Fibroblast of lung (primary cell): ENCODE results near the gene AP3D1. TPM values are rescaled to one million over a fixed set of nuclear protein-coding genes. Genes with fewer than 3 reads are reported as not detected.

Experiments used
- DNase-seq, 2 donors: peaks; one replicate each; pipeline versions ENCODE4 v3.0.0 to v3.0.0-alpha.2; 2010; ENCODE audit warnings: low read depth in 2 of 2
- H2AFZ ChIP-seq: 2 replicates; pipeline ENCODE4 v1.5.1; 2012; ENCODE audit warnings: low read length, control low read depth, inconsistent platforms
- H3K27ac ChIP-seq: 2 replicates; pipeline ENCODE4 v1.5.1; 2011; ENCODE audit warnings: low read length, control low read depth; ENCODE audit not compliant: insufficient read depth
- H3K27me3 ChIP-seq: 2 replicates; pipeline ENCODE4 v1.5.1; 2011; ENCODE audit warnings: mild to moderate bottlenecking, low read length; ENCODE audit not compliant: control insufficient read depth, insufficient read depth
- H3K36me3 ChIP-seq: 2 replicates; pipeline ENCODE4 v1.5.1; 2011; ENCODE audit warnings: low read length; ENCODE audit not compliant: control insufficient read depth, insufficient read depth
- H3K4me1 ChIP-seq: 2 replicates; pipeline ENCODE4 v1.5.1; 2011; ENCODE audit warnings: low read length; ENCODE audit not compliant: control insufficient read depth, insufficient read depth; ENCODE audit errors: extremely low read depth
- H3K4me2 ChIP-seq: 2 replicates; pipeline ENCODE4 v1.5.1; 2011; ENCODE audit warnings: low read length, control low read depth; ENCODE audit not compliant: insufficient read depth; ENCODE audit errors: extremely low read depth
- H3K4me3 ChIP-seq, 4 experiments: fragments of 200-600 bp in 1 of 4; sonication (generic) in 1 of 4; replicated peaks in 1 of 4; 2 replicates each; pipeline ENCODE4 v1.5.1; 2011 to 2016; ENCODE audit warnings: low read length in 4 of 4, low read depth in 3 of 4, mild to moderate bottlenecking in 3 of 4, control low read depth in 2 of 4, inconsistent platforms in 1 of 4, mixed read lengths in 1 of 4; ENCODE audit not compliant: insufficient read depth in 1 of 4; ENCODE audit errors: control extremely low read depth in 1 of 4
- H3K79me2 ChIP-seq: 2 replicates; pipeline ENCODE4 v1.5.1; 2012; ENCODE audit warnings: mild to moderate bottlenecking, low read length, inconsistent platforms; ENCODE audit not compliant: control insufficient read depth, insufficient read depth
- H3K9ac ChIP-seq: 2 replicates; pipeline ENCODE4 v1.5.1; 2011; ENCODE audit warnings: mild to moderate bottlenecking, low read length, control low read depth; ENCODE audit not compliant: insufficient read depth
- H3K9me3 ChIP-seq: 2 replicates; pipeline ENCODE4 v1.5.1; 2012; ENCODE audit warnings: low read depth, low read length; ENCODE audit not compliant: control insufficient read depth, insufficient read depth
- H4K20me1 ChIP-seq: 2 replicates; pipeline ENCODE4 v1.5.1; 2011; ENCODE audit warnings: low read length; ENCODE audit not compliant: control insufficient read depth, insufficient read depth; ENCODE audit errors: extremely low read depth
- EZH2 ChIP-seq: IDR thresholded peaks from 2 replicates; pipeline ENCODE4 v1.5.1; 2012; ENCODE audit warnings: low read length, control low read depth, mild to moderate bottlenecking; ENCODE audit errors: missing control alignments
- polyA plus RNA-seq, 2 donors: library from polyadenylated mRNA; depleted of rRNA in 1 of 2; stranded (reverse) in 1 of 2; unstranded in 1 of 2; fragments of >200 nt; gene quantifications; 2 replicates each; pipeline ENCODE4 v1.2.1, GENCODE V29; 2011 to 2012; ENCODE audit warnings: missing spikeins in 1 of 2
- total RNA-seq: library from RNA; depleted of rRNA; stranded (reverse); fragments of >200 nt; gene quantifications from 2 replicates; pipeline ENCODE4 v1.2.1, GENCODE V29; 2014
- TF ChIP-seq, protein P1 (sequence below), 2 donors: IDR thresholded peaks in 1 of 2; conservative IDR thresholded peaks in 1 of 2; 1 replicate in 1 of 2; 2 replicates in 1 of 2; pipeline ENCODE4 v1.5.1; 2011 to 2012; ENCODE audit warnings: low read length in 2 of 2, control low read depth in 1 of 2, inconsistent platforms in 1 of 2, low read depth in 1 of 2, mild to moderate bottlenecking in 1 of 2

The AP3D1 gene
- total and polyA plus RNA-seq, 2 donors (not counting 1 experiment from before 2014, with no cell fraction given), result 68.0 to 99.9 TPM

DNA sequence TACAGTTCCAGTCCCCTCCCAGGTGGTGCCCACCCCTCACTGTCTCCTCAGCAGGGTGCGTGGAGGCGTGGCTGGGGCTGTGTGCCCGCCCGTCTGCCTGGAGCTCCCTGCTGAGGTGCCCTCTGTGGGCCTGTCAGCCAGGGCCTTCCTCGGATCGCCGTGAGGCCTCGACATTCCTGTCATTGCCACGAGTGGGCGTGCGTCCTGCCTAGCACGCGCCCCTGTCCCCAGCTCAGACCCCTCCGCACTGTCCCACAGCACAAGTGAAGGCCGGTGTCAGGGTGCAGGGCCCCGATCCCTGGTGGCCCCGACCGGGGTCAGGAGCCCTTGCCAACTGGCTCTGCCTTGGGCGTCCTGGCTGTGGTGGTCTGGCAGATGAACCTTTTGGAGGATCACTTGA, 44.5 kb upstream of the AP3D1 start:
- H3K36me3 ChIP-seq, result peaks cover 38% of the 10 kb centered on the region
- H3K9me3 ChIP-seq, result no peaks in the 10 kb centered on the region
- peaks cover 78% of the 10 kb centered on the region for H3K79me2 ChIP-seq
- H3K4me3 ChIP-seq, result no peak overlapping the region
- DNase-seq, result no peak
- H3K4me1 ChIP-seq, result no peaks in the 10 kb centered on the region
- no peak overlapping the region for H3K4me2 ChIP-seq
- no peaks in the 10 kb centered on the region for H3K27me3 ChIP-seq
- H3K27ac ChIP-seq, result no peak overlapping the region
- TF ChIP-seq, protein P1, sequence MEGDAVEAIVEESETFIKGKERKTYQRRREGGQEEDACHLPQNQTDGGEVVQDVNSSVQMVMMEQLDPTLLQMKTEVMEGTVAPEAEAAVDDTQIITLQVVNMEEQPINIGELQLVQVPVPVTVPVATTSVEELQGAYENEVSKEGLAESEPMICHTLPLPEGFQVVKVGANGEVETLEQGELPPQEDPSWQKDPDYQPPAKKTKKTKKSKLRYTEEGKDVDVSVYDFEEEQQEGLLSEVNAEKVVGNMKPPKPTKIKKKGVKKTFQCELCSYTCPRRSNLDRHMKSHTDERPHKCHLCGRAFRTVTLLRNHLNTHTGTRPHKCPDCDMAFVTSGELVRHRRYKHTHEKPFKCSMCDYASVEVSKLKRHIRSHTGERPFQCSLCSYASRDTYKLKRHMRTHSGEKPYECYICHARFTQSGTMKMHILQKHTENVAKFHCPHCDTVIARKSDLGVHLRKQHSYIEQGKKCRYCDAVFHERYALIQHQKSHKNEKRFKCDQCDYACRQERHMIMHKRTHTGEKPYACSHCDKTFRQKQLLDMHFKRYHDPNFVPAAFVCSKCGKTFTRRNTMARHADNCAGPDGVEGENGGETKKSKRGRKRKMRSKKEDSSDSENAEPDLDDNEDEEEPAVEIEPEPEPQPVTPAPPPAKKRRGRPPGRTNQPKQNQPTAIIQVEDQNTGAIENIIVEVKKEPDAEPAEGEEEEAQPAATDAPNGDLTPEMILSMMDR (conservative IDR thresholded peaks at IDR 0.05 in 1 of 2, IDR thresholded peaks at IDR 0.05 in 1 of 2; ENCODE audit: low read depth in 1 of 2, low read length in 2 of 2), result no peak
- no peak for TF ChIP-seq EZH2
- no peak overlapping the region for H2AFZ ChIP-seq
- H3K9ac ChIP-seq, result no peak overlapping the region
- H4K20me1 ChIP-seq, result no peaks in the 10 kb centered on the region

DNA sequence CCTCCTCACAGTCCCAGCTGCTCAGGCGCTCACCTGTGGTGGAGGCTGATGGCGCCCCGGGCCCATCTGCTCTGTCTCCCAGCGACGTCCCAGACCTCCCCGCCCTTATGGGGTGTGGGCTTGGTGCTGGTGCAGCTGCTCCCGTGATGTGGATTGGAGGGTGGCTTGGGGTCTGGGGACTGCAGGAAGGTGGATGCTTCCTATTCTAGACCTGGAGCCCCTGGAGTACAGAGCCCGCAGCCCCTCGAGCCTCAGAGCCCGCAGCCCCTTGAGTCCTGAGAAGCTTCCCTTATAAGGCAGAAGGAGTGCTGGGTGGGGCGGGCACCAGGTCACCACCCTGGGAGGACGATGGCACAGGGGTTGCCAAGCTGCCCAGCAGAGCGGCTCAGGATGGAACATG, 44.0 kb upstream of the AP3D1 start:
- Histone ChIP-seq H3K4me2 (no peak overlapping the region), H3K4me3 (no peak overlapping the region), H3K27me3 (no peaks in the 10 kb centered on the region), H3K27ac (no peak overlapping the region), H4K20me1 (no peaks in the 10 kb centered on the region), H3K9ac (no peak overlapping the region), H3K79me2 (peaks cover 80% of the 10 kb centered on the region), H3K9me3 (no peaks in the 10 kb centered on the region), H3K4me1 (no peaks in the 10 kb centered on the region), H3K36me3 (peaks cover 40% of the 10 kb centered on the region), H2AFZ (no peak overlapping the region)
- no peak for DNase-seq
- no peak for TF ChIP-seq EZH2
- TF ChIP-seq, protein P1 (conservative IDR thresholded peaks at IDR 0.05 in 1 of 2, IDR thresholded peaks at IDR 0.05 in 1 of 2; ENCODE audit: low read depth in 1 of 2, low read length in 2 of 2), result no peak

DNA sequence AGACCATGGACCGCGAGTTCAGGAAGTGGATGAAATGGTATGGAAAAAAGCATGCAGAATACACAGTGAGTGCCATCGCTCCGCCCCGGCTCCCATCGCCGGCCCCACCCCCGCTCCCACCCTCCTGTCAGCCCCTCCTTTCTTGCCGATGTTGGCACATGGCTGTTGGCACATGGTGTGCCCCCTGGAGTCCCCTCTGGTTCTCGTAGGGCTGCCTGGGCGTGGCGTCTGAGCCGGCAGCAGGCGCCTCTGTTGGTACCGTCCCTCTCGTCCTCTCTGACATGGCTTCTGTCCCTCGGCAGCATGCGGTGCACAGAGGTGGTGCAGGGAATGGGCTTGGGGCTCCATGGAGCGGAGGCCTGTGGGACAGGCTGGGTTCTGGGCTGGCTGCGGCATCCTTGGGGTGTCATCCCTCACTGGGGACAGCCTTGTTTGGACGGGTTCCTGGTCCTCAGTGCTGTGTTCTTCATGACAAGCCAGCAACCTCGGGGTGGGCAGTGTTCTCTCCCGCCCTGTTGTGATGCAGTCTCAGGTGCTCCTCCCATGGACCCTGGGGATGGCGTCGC, 43.2 kb upstream of the AP3D1 start:
- Histone ChIP-seq H3K27me3 (no peaks in the 10 kb centered on the region), H3K4me1 (peaks cover under 1% of the 10 kb centered on the region), H3K36me3 (peaks cover 47% of the 10 kb centered on the region), H3K9me3 (no peaks in the 10 kb centered on the region), H2AFZ (no peak overlapping the region), H3K4me2 (no peak overlapping the region), H3K79me2 (peaks cover 80% of the 10 kb centered on the region), H3K27ac (no peak overlapping the region), H3K9ac (no peak overlapping the region), H4K20me1 (no peaks in the 10 kb centered on the region), H3K4me3 (no peak overlapping the region)
- no peak for DNase-seq
- TF ChIP-seq, protein P1 (conservative IDR thresholded peaks at IDR 0.05 in 1 of 2, IDR thresholded peaks at IDR 0.05 in 1 of 2; ENCODE audit: low read depth in 1 of 2, low read length in 2 of 2), result no peak
- TF ChIP-seq EZH2, result no peak
